Loucy (cell line): Measurements from ENCODE around the gene DNM2.

Source experiments
- H2AFZ ChIP-seq: fragments of 200-600 bp; sonication (generic); 2 replicates; pipeline ENCODE4 v1.6.0; 2016; ENCODE audit warnings: antibody characterized with exemption, mild to moderate bottlenecking, low read length, moderate library complexity
- H3F3A ChIP-seq: fragments of 200-600 bp; 2 replicates; pipeline ENCODE4 v1.6.0; 2016; ENCODE audit warnings: antibody characterized with exemption, low read depth, mild to moderate bottlenecking
- H3K27me3 ChIP-seq: fragments of 200-600 bp; sonication (generic); 2 replicates; pipeline ENCODE4 v1.6.1; 2014; ENCODE audit warnings: low read length, mild to moderate bottlenecking; ENCODE audit not compliant: insufficient read depth, poor library complexity, severe bottlenecking
- H3K36me3 ChIP-seq: fragments of 200-600 bp; sonication (generic); 2 replicates; pipeline ENCODE4 v1.6.1; 2016; ENCODE audit warnings: low read length; ENCODE audit not compliant: insufficient read depth
- H3K4me1 ChIP-seq: fragments of 200-600 bp; sonication (generic); 2 replicates; pipeline ENCODE4 v1.5.1; 2014; ENCODE audit warnings: low read length, mild to moderate bottlenecking; ENCODE audit not compliant: insufficient read depth, poor library complexity, severe bottlenecking
- H3K4me2 ChIP-seq: fragments of 200-600 bp; sonication (generic); 2 replicates; pipeline ENCODE4 v1.6.0; 2014; ENCODE audit warnings: antibody characterized with exemption, low read length, low read depth, mild to moderate bottlenecking; ENCODE audit not compliant: poor library complexity, severe bottlenecking
- H3K4me3 ChIP-seq: fragments of 200-600 bp; sonication (generic); 2 replicates; pipeline ENCODE4 v1.5.1; 2014; ENCODE audit warnings: low read length, mild to moderate bottlenecking, mixed read lengths; ENCODE audit not compliant: poor library complexity, severe bottlenecking
- H3K79me2 ChIP-seq: fragments of 200-600 bp; sonication (generic); 2 replicates; pipeline ENCODE4 v1.6.1; 2014; ENCODE audit warnings: low read length; ENCODE audit not compliant: insufficient read depth
- H3K9ac ChIP-seq: fragments of 200-600 bp; sonication (generic); 2 replicates; pipeline ENCODE4 v1.6.0; 2014; ENCODE audit warnings: mild to moderate bottlenecking, low read depth, low read length, moderate library complexity; ENCODE audit not compliant: poor library complexity, severe bottlenecking
- H3K9me2 ChIP-seq: fragments of 200-600 bp; sonication (generic); replicated peaks from 2 replicates; pipeline ENCODE4 v1.6.1; 2016; ENCODE audit warnings: low read depth, low read length, mixed read lengths
- H3K9me3 ChIP-seq: fragments of 200-600 bp; sonication (generic); 2 replicates; pipeline ENCODE4 v1.6.1; 2014; ENCODE audit warnings: mild to moderate bottlenecking, antibody characterized with exemption, low read length, low read depth; ENCODE audit not compliant: insufficient read depth
- H4K20me1 ChIP-seq: fragments of 200-600 bp; sonication (generic); 2 replicates; pipeline ENCODE4 v1.6.0; 2014; ENCODE audit warnings: antibody characterized with exemption, low read length, mild to moderate bottlenecking; ENCODE audit not compliant: insufficient read depth, poor library complexity, severe bottlenecking
- EZH2phosphoT487 ChIP-seq: fragments of 200-600 bp; IDR thresholded peaks from 2 replicates; pipeline ENCODE4 v1.6.1; 2018; ENCODE audit warnings: antibody characterized with exemption, mild to moderate bottlenecking, moderate library complexity, borderline replicate concordance
- TF ChIP-seq, protein P1 (sequence below): fragments of 200-600 bp; sonication (generic); conservative IDR thresholded peaks from 2 replicates; pipeline ENCODE4 v1.5.1; 2014; ENCODE audit warnings: mild to moderate bottlenecking, antibody characterized with exemption, low read length

The DNM2 gene

DNA sequence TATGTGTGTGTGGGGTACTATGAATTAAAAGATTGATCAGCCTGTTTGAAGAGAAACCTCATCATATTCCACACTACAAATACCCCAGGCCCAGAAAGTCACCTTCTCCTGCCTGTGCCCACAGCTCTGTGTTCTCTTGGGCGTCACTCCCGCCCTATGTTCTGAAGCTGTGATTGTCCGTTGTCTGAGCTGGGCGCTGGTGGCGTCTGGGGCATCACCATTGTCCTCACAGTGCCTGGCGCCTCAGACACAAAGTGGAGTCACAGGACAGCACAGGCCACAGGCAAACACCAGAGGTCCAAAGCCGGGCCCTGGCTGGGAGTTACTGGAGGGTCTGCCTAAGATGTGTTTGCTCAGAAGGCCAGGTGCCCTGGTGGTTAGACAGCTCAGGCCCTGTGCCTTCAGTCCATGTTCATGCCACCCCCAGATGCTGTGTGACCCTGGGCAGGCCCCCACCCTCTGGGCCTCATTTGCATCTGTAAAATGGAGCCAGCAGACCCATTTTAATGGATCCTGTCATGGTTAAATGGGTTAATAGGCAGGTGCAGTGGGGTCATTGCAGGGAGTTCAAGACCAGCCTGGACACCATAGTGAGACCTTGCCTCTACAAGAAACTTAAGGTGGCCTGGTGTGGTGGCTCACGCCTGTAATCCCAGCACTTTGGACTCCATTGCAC is 34.5 kb downstream of the DNM2 start:
- Histone ChIP-seq H3K27me3 (no peaks in the 10 kb centered on the region), H2AFZ (no peak overlapping the region), H3K9ac (no peak overlapping the region), H3F3A (no peaks in the 10 kb centered on the region), H3K4me2 (no peak overlapping the region), H3K9me3 (no peaks in the 10 kb centered on the region), H3K36me3 (no peaks in the 10 kb centered on the region), H3K79me2 (peaks cover 95% of the 10 kb centered on the region), H4K20me1 (peaks cover 58% of the 10 kb centered on the region), H3K4me1 (peaks cover 20% of the 10 kb centered on the region), H3K9me2 (no peaks in the 10 kb centered on the region), H3K4me3 (no peak overlapping the region)
- no peak for TF ChIP-seq EZH2phosphoT487
- TF ChIP-seq, protein P1, sequence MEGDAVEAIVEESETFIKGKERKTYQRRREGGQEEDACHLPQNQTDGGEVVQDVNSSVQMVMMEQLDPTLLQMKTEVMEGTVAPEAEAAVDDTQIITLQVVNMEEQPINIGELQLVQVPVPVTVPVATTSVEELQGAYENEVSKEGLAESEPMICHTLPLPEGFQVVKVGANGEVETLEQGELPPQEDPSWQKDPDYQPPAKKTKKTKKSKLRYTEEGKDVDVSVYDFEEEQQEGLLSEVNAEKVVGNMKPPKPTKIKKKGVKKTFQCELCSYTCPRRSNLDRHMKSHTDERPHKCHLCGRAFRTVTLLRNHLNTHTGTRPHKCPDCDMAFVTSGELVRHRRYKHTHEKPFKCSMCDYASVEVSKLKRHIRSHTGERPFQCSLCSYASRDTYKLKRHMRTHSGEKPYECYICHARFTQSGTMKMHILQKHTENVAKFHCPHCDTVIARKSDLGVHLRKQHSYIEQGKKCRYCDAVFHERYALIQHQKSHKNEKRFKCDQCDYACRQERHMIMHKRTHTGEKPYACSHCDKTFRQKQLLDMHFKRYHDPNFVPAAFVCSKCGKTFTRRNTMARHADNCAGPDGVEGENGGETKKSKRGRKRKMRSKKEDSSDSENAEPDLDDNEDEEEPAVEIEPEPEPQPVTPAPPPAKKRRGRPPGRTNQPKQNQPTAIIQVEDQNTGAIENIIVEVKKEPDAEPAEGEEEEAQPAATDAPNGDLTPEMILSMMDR = no peak

DNA sequence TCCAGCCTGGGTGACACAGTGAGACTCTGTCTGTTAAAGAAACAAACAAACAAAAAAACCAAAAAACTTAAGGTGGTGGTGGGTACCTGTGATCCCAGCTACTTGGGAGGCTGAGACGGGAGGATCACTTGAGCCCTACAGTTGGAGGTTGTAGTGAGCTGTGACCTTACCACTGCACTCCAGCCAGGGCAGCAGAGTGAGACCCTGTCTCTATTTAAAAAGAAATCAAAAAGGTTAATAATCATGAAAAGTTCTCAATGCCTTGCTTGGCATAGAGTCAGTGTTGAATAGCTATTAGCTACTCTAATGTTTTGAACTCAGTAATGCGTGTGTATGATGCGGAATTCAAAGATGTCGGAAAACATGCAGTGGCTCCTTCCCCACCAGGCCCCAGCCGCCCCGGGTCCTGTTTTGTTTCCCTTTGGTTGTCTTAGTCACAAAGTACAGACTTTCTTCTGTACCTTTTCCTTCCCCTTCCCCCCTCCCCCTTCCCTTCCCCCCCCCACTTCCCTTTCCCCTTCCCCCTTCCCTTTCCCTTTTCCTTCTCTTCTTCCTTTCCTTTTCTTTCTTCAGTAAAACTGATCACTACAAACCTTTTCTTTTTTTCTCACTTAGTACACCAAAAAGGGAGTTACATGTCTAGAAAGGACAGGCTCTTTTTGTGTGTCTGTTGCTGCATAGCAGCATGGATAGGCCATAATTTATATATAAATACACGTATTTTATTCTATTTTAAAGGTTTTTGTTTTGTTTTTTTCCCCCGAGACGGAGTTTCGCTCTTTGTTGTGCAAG is 35.2 kb downstream of the DNM2 start:
- no peaks in the 10 kb centered on the region for H3K9me3 ChIP-seq
- H3K9me2 ChIP-seq = no peaks in the 10 kb centered on the region
- H3K9ac ChIP-seq = no peak overlapping the region
- TF ChIP-seq, protein P1 = no peak
- TF ChIP-seq EZH2phosphoT487 = no peak
- H3K36me3 ChIP-seq = no peaks in the 10 kb centered on the region
- no peak overlapping the region for H3K4me2 ChIP-seq
- H3K79me2 ChIP-seq = peaks cover 94% of the 10 kb centered on the region
- H4K20me1 ChIP-seq = peaks cover 51% of the 10 kb centered on the region
- no peaks in the 10 kb centered on the region for H3F3A ChIP-seq
- H3K4me1 ChIP-seq = peaks cover 18% of the 10 kb centered on the region
- no peak overlapping the region for H3K4me3 ChIP-seq
- no peaks in the 10 kb centered on the region for H3K27me3 ChIP-seq
- no peak overlapping the region for H2AFZ ChIP-seq

GRCh38 chr19:10756371-10756770 is 38.5 kb downstream of the DNM2 start:
- no peak overlapping the region for H3K4me3 ChIP-seq
- H3K27me3 ChIP-seq = no peaks in the 10 kb centered on the region
- no peak overlapping the region for H2AFZ ChIP-seq
- H3K9ac ChIP-seq = no peak overlapping the region
- peaks cover 26% of the 10 kb centered on the region for H4K20me1 ChIP-seq
- no peaks in the 10 kb centered on the region for H3K9me2 ChIP-seq
- peaks cover 25% of the 10 kb centered on the region for H3K4me1 ChIP-seq
- H3F3A ChIP-seq = peaks cover 17% of the 10 kb centered on the region
- H3K9me3 ChIP-seq = no peaks in the 10 kb centered on the region
- H3K79me2 ChIP-seq = peaks cover 64% of the 10 kb centered on the region
- H3K4me2 ChIP-seq = no peak overlapping the region
- TF ChIP-seq EZH2phosphoT487 = no peak
- TF ChIP-seq, protein P1 = no peak
- peaks cover 9% of the 10 kb centered on the region for H3K36me3 ChIP-seq
